ENCODE results near the gene TTC39C. TPM values are rescaled to one million over a fixed set of nuclear protein-coding genes. Genes with fewer than 3 reads are reported as not detected.

TTC39C gene
- total and polyA plus RNA-seq, 7 donors, result 2.3 to 36.9 (median 27.0) TPM

DNA sequence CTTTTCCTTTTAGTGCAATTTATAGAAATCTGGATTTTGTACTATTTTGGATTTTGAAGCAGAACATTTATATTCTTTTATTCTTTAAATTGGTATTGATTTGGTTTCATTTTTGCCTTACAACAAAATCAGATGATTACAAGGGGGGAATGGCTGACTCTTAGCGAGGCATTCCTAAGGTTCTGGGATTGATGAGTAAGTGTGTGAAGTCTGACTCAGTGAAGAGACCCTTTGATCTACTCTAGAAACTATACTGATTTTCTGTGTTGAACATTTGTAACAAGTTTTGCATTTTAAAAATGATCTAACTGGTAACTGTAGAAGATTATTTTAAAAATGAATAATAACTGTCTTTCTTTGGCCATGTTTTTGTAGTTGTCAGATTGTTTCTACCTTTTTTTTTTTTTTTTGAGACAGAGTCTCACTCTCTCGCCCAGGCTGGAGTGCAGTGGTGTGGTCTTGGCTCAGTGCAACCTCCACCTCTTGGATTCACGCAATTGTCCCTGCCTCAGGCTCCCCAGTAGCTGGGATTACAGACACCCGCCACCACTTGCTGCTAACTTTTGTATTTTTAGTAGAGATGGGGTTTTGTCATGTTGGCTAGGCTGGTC is 48.7 kb downstream of the TTC39C start:
- H3K27me3 ChIP-seq, result no peaks in the 10 kb centered on the region
- no peak overlapping the region for H3K4me3 ChIP-seq
- H3K36me3 ChIP-seq, result peaks cover 0 to 16% (median 0%) of the 10 kb centered on the region in 4 donors
- intact Hi-C loops (cut with DNase I), result no loop called here
- DNase-seq, result no peak
- H3K4me1 ChIP-seq, result no peaks in the 10 kb centered on the region
- whole genome bisulfite sequencing, 2 donors, result 40 to 72% methylated on average over 4 of the region's 4 CpGs
- H3K27ac ChIP-seq, result no peak overlapping the region
- TF ChIP-seq POLR2AphosphoS5 (IDR thresholded peaks at IDR 0.05) (no peak), EP300 (IDR thresholded peaks at IDR 0.05) (no peak), POLR2A (IDR thresholded peaks at IDR 0.05) (no peak)
- TF ChIP-seq, protein P1, sequence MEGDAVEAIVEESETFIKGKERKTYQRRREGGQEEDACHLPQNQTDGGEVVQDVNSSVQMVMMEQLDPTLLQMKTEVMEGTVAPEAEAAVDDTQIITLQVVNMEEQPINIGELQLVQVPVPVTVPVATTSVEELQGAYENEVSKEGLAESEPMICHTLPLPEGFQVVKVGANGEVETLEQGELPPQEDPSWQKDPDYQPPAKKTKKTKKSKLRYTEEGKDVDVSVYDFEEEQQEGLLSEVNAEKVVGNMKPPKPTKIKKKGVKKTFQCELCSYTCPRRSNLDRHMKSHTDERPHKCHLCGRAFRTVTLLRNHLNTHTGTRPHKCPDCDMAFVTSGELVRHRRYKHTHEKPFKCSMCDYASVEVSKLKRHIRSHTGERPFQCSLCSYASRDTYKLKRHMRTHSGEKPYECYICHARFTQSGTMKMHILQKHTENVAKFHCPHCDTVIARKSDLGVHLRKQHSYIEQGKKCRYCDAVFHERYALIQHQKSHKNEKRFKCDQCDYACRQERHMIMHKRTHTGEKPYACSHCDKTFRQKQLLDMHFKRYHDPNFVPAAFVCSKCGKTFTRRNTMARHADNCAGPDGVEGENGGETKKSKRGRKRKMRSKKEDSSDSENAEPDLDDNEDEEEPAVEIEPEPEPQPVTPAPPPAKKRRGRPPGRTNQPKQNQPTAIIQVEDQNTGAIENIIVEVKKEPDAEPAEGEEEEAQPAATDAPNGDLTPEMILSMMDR (IDR thresholded peaks at IDR 0.05), result no peak
- H3K9me3 ChIP-seq, result no peaks in the 10 kb centered on the region

DNA sequence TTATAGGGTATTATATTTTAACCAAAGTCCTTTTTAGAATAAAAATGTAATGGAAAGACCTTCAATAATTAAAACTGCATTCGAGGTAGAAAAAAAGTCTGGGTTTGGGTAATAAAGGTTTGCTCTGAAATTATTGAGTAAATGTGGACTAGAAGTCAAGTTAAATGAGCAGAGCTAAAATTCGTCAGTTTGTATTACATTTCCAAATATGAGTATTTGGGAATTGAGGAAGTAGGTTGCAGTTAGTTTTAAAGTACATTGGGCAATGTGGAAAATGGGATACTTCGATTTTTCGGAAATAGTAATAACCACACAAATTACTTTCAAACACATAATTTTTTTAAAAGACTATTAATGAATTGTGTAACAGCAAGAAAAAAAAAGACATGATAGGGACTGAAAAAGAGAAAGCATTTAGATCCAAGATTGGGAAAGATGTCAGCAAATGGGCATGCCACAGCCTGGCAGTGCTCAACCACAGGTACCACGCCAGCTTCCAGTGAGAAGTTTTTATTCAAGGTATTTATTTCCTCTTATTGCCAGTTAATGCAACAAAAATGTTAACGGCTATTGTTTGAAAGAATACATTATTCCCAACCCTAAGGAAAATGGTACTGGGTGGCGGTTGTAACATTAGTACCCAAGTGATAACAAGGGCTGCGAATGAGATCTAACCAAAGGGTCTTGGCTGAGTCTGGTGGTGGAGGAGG is 50.0 kb downstream of the TTC39C start:
- WGBS, 2 donors, result 81 to 92% methylated on average over 8 of the region's 8 CpGs
- Histone ChIP-seq H3K4me1 (no peaks in the 10 kb centered on the region), H3K36me3 (peaks cover 0 to 16% (median 0%) of the 10 kb centered on the region in 4 donors), H3K27ac (no peak overlapping the region), H3K9me3 (no peaks in the 10 kb centered on the region), H3K4me3 (no peak overlapping the region), H3K27me3 (no peaks in the 10 kb centered on the region)
- no peak for TF ChIP-seq POLR2AphosphoS5 (IDR thresholded peaks at IDR 0.05)
- TF ChIP-seq, protein P1 (IDR thresholded peaks at IDR 0.05), result no peak
- intact Hi-C loops (cut with DNase I), result no loop called here
- DNase-seq, result no peak

DNA sequence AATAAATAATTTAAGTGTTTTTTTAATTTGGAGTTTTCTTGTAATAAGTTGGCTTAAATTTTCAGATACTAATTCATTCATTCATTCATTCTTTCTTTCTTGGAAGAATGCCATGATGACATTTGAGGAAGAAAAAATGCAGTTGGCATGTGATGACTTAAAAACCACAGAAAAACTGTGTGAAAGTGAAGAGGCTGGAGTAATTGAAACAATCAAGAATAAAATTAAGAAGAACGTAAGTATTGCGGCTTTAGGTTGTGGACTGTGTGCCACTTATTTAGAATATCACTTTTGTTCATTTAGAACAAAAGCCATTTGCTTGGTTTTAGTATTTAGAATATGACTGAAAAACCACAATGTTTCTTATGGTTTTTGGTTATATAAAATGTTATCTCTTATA is 51.4 kb downstream of the TTC39C start:
- intact Hi-C loops (cut with DNase I), result no loop called here
- no peak overlapping the region for H3K27ac ChIP-seq
- H3K4me3 ChIP-seq, result no peak overlapping the region
- H3K4me1 ChIP-seq, result no peaks in the 10 kb centered on the region
- WGBS, 2 donors, result 90 to 93% methylated on average over 2 of the region's 2 CpGs
- peaks cover 0 to 16% (median 0%) of the 10 kb centered on the region in 4 donors for H3K36me3 ChIP-seq
- no peak for DNase-seq
- TF ChIP-seq POLR2A (IDR thresholded peaks at IDR 0.05) (no peak), POLR2AphosphoS5 (IDR thresholded peaks at IDR 0.05) (no peak)
- TF ChIP-seq, protein P1 (IDR thresholded peaks at IDR 0.05), result no peak
- no peaks in the 10 kb centered on the region for H3K9me3 ChIP-seq
- H3K27me3 ChIP-seq, result no peaks in the 10 kb centered on the region

DNA sequence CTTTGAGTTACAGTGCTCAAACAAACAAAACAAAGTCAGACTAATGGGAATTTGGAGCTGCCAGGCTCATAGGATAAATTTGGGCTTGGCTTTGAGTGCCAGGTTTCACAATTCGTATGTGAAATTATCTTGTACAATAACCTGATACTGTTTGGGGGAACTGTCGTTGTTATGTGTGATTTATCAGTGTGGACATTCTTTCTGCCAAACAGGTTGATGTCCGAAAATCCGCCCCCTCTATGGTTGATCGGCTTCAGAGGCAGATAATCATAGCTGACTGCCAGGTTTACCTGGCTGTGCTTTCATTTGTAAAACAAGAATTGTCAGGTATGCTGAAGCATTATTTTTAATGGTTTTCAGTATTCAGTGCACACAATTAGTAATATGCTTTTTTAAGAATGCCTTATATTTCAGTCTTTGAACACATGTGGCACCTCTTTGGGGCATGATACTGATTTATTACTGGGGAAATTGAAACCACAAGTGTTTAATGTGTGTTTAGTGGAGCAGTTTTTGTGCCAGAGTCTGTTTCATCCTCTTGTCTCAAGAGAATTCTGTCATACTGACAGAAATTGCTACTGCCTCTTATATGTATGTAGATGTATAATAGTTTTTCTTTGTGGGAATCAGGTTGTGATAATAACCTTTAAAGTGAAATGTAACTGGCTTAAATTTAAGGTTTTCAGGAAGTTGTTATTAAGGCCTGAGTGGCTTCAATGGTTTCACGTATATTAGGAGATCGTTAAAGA is 54.6 kb downstream of the TTC39C start:
- H3K36me3 ChIP-seq, result peaks cover 0 to 16% (median 0%) of the 10 kb centered on the region in 4 donors
- no peak overlapping the region for H3K27ac ChIP-seq
- intact Hi-C loops (cut with DNase I), result no loop called here
- WGBS, 2 donors, result 78 to 84% methylated on average over 7 of the region's 7 CpGs
- no peaks in the 10 kb centered on the region for H3K27me3 ChIP-seq
- no peaks in the 10 kb centered on the region for H3K4me1 ChIP-seq
- H3K4me3 ChIP-seq, result no peak overlapping the region
- DNase-seq, result no peak
- H3K9me3 ChIP-seq, result no peaks in the 10 kb centered on the region
- TF ChIP-seq POLR2AphosphoS5 (IDR thresholded peaks at IDR 0.05) (no peak), EP300 (IDR thresholded peaks at IDR 0.05) (no peak), POLR2A (IDR thresholded peaks at IDR 0.05) (no peak)
- TF ChIP-seq, protein P1 (IDR thresholded peaks at IDR 0.05), result no peak
